GM19395 (cell line): Measurements from ENCODE around the gene FABP3.

ENCODE experiments used
- ATAC-seq: cut with Tn5 transposase; IDR thresholded peaks from one replicate; pipeline ENCODE4 v1.9.1; 2021; ENCODE audit warnings: mild to moderate bottlenecking, moderate library complexity; ENCODE audit not compliant: unreplicated experiment

The FABP3 gene

DNA sequence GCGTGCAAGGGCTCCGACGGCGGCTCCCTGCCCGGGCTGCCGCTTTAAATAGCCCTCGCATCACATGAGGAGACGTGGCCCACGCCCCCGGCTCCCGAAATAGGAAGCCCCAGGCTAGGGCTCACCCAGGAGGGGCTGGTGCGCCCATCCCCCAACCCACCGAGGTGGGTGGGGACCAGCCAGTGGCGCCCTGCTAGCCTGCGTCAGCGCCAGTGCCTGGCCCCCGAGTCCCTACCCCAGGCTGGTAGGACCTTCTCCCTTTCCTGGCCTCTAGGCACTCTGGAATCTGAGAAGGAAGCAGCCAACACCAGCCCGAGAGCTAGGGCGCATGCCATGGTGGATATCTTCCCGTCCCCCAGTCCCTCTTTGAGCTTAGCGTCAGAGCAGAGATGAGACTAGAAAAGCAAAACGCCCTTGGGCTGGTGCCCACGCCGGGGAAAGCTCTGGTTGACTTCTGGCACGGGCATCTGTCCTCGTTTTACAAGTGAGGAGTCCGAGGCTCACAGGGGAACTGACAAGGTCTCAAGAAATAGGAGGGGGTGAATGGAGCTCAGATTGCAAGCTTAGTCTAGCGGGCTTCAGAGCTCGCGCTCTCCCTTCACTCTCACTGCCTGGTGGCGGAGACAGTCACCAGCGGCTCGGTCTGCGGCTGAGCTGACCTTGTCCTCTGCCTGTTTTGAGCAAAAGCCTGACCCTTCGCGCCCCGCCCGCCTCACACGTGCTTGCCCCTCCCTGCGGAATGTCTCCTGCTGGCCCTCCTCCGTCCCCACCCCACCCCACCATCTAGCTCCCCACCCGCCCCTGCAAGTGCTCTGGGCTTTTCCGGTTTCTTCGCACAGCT, at the start of gene FABP3:
FABP3 (minus strand) TSS at position 21 of the 841 bp plus-strand sequence. CDS start 62 bp downstream, outside the sequence.
- ATAC-seq, result no peak

DNA sequence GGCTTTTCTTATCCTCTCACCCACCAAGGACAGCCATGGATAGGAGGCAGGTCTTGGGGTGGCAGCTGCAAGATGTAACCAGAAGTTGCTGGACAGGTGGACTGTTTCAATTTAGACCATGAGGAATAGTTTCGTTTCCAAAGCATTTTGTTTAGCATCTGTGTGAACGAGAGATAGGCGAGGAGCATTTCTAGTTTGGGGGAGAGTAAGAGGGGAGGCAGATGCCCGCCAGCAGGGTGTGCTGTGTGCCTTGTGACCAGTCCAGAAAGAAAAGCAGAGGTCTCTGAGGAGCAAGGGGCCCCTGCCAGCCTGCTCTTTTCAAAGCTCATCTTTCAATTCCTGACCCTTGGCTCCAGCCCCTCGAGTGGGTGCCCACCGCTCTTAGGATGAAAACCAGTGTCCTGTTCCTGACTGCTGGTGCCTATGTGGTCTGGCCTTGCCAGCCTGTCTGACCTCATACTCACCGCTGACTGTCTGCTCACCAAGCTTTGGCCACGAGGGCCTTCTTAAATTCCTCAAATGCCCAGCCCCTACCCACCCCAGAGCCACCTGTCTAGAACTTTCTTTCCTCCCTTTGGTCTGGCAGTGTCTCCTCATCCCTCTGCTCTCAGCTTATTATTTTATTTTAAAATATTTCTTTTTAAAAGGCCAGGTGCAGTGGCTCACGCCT, 48.6 kb upstream of the FABP3 start:
- ATAC-seq, result no peak

DNA sequence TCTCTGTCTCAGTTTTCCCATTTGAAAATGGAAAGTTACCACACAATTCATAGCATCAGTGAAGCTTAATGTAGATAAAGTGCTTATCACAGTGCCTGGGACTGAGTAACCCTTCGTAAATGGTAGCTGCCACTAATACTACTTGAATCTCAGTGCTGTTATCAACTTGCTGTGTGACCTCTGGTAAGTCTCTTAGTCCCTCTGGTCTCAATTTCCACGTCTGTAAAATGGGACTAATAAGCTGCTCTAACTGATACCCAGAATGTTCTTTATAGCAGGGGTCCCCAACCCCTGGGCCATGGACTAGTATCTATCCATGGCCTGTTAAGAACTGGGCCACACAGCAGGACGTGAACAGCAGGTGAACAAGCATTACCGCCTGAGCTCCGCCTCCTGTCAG, 47.8 kb upstream of the FABP3 start:
- ATAC-seq, result no peak

DNA sequence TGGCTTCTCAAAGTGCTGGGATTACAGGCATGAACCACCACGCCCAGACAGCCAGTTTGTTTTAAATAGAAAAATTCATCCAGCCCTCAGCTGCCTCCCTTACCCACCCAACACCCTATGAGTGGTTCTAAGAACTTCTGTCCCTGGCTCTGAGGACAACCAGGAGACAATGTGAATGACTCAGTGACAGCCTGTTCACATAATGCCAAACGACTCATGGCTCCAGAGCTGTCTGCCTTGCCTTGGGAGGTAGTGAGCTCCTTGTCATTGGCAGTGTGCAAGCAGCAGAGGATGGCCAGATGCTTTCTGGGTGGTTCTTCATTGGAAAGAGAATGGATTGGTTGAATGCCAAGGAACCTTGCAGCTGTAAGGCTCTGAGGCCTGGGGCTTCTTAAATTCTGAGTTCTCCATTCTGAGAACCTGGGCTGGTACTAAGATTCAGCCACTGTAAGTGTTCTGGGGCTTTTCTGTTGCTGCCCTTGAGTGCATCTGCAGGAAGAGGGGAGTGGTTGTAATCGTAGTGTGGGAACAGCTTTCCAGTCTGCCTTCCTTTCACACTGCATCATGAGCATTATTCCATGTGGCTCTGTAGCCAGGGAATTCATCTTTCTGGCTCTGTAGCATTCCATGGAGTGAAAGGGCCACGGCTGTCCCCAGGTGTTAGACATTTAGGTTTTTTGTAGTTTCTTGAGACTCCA, 45.9 kb upstream of the FABP3 start:
- ATAC-seq, result no peak

DNA sequence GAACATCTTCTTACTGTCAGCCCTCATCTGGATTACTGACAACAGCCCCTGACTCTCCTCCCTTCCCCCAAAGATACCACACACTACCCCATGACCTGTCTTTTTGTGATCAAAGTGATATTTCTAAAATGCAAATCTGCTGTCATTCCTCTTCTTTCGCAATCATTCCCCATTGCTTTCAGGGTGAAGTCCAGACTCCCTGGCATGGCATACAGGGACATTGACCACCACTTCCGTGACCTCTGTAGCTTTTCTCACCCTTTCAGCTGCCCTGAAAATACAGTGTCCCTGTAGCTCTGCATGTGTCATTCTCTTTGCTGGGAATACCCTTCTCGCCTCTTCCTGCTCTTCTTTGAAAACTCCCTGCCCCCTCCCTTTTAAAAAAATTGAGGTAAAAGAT, 44.3 kb upstream of the FABP3 start:
- ATAC-seq, result no peak

DNA sequence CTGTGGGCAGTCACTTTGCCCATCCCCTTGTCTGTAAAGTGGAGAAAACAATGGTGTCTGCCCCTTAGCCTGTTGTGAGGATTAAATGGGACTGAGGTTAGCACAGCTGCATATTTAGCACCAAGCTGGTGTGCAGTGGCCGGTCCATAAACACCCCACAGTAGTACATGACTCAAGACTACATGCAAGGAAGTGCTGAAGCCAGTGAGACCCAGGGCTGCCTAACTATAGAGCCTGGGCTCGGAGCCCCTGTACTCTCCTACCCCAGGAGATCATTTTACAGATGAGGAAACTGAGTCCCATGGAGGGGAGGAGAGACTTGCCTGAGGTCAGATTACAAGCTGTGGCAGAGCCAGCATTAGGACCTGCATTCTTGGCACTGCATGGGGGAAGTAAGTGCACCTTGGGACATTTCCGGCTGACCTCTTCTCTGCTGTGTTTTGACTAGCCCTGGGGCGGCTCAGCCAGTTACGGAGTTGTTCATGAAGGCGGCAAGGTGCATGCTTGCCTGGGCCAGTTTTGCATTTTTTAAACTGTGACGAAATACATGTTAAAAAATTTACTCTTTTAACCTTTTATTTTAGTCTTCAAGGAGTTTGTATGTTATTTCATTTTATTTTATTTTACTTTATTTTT, 43.3 kb upstream of the FABP3 start:
- no peak for ATAC-seq

DNA sequence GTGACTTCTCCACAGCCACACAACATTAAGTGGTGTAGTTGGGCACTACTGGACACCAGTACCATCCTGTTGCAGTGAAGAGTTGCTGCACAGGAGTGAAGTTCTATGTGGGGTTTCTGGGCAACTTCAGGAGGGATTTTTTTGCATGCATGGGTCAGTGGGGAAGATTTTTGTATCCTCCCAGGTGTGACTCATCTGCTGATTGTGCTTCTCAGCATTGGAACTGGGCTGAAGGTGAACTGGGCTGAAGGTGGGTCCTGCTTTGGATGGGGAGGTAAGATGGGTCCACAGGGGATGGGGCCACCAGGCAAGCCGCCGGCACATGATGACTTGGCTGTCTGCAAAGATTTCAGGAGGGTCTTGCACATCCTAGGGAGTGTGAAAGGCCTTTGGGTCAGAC, 42.8 kb upstream of the FABP3 start:
- no peak for ATAC-seq

DNA sequence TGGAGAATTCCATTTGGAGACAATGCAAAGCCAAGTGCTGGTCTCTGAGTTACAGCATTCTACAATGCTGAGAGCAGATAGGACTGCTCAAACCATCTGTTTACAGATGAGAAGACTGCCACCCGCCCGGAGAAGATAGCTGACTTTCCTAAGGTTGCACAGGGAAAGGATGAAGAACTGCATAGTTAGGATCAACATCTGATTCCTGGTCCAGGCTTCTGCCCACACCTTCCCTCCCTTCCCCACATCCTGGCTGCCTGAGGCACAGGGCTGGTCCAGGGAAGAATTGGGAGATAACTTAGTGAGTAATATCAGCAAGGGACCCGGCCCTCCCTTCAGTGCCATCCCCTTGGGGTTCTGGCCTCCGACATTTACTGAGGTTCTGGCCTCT, 42.1 kb upstream of the FABP3 start:
- no peak for ATAC-seq

DNA sequence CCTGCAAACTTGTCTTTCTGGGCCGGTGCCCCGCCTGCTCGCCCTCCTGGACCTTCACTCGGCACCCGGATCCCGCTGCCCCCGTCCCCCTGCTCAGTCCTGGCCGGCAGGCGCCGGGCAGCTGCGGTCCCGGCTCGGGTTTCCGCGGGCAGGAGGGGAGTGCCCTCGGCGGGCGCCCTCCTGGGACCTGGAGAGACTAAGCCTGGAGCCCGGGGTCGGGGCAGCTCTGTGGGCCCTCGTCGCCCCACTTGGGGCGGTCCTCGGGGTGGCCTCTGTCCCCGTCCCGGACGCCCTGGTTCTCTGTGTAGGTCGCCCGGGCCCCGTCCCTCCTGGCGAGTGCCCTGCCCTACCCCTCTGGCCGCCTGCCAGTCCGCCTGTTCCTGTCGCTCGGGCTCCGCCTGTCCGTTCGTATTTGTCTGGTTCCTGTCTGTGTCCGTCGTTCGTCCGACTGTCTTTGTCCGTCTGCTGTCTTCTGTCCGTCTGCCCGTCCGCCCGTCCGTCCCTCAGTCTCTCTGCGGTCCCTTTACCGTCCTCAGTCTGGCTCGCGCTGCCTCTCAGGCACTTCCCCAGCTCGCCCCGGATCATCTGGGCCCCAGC, 40.6 kb upstream of the FABP3 start:
- no peak for ATAC-seq

DNA sequence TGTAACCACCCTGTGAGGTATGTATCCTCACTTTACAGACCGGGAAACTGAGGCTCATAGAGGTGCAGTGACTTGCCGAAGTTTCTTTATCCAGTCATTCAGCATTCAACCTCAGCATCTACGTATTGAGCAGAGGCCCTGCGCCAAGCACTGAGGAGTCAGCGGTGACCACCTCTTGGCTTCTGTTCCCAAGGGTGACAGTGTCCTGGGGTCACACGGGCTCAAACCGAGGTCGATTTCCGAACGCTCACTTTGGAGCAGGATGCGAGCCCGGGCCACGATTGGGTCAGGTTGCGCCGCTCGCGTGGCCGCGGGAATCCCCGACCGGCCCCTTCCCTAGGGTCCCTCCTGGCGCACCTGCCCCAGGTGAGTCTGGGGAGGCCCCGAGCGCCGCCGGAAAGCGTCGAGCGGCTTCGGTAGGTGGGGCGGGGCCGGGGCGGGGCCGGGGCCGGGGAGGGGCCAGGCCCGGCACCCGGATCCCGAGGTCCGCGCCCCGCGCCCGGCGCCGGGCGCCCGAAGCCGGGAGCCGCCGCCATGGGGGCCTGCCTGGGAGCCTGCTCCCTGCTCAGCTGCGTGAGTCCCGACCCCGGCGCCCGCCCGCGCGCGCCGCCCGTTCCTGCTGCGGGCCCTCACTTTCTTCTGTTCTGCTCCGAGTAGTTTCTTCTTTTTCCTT, 40.0 kb upstream of the FABP3 start, which contains the start of gene SERINC2:
SERINC2 (plus strand) TSS at position 482 of the 673 bp plus-strand sequence; CDS start at position 535, 53 bp downstream.
- ATAC-seq, result no peak

DNA sequence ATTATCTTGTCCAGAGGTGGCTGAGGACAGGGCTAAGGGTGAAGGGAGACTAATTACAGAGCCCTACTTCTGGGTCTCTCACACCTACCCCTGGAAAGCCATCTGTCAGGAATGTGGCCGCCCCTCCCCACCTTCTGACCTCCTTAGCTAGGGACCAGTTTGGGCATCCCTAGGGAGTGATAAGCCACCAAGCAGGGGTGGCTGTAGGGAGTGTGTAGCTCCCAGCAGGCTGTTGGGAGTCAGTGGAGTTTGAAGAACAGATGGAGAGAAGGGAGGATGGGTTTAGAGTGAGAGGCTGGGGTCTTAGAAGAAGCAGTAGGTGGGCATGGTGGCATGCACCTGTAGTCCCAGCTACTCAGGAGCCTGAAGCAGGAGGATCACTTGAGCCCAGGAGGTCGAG, 39.3 kb upstream of the FABP3 start:
- no peak for ATAC-seq

DNA sequence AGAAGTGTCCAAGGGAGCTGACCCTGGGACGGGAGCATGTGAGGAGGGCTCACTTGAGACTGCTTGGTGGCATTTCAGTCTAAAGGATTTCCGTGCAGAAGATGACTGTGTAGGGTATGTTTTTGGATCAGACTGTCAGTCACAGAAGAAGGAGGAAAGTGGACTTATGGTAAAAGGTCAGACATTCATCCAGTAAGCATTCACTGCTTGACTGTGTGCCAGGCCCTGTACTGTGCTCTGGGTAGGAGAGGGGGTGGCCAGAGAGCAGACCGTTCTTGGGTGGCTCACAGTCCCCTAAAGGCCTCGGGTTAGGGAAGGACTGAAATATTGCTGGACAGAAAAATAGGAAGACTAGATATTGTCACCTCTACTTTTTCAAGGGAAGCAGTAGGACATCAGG, 38.0 kb upstream of the FABP3 start:
- no peak for ATAC-seq

DNA sequence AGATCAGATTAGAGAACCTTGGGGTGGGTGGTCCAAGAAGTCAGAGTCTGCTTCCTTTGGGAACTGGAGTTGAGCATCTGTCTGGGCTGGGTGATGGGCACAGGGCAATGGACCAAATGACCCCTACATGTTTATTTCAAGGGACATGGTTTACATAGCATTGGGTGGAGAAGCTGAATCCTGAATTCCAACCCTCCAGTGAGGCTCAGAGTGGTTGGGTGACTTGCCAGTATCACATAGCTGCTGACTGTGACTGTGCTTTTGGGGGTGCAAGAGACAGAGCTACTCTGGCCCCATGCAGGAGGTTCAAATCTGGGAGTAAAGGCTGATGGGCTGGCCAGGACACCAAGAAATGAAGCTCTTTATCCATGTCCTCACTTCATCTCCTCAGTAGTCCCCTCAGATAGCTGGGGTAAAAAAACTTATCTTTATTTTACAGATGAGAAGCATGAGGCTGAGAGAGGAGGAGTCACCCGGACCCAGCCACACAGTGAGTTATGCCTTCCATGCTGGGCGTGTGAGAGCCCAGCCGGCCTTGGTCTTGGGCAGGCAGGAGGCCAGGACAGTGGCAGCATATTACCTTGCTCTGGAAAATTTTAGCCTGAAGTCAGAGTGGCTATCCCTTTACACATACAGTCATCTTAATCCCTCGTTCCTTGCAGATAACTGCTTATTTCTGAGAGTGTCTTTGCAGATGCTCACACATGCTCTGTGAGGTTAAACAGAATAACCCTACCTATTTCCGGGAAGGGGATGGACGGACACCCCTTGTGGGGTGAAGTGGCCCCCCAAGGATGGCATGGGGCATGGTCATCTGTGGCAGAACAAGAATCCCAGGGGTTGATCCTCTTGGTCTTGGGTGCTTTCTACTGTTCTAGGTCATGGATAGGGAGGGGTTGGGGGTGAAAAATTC, 37.3 kb upstream of the FABP3 start:
- ATAC-seq, result no peak

DNA sequence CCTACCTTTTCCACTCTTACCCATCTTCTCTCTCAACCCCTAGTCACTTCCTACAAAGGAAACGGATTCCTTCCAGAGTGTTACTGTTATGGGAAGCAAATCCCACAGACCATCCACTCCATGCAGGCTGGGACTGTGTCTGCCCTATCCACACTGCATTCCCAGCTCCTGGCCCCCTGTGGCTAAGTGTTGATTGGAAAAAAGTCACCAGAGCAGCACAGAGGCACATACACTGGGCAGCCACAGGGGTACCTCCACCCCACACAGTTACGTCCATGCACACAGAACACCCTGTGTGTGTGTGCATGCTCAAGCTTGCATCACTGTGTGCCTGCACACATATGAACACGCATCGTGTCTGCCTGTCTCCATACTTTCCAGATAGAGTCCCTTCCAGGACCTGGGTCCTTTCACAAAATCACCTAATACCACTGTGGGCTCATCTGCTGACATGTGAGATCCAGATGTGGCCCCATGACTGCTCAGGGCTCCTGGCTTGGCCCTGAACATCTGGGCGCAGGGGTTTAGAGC, 36.0 kb upstream of the FABP3 start:
- ATAC-seq, result no peak

DNA sequence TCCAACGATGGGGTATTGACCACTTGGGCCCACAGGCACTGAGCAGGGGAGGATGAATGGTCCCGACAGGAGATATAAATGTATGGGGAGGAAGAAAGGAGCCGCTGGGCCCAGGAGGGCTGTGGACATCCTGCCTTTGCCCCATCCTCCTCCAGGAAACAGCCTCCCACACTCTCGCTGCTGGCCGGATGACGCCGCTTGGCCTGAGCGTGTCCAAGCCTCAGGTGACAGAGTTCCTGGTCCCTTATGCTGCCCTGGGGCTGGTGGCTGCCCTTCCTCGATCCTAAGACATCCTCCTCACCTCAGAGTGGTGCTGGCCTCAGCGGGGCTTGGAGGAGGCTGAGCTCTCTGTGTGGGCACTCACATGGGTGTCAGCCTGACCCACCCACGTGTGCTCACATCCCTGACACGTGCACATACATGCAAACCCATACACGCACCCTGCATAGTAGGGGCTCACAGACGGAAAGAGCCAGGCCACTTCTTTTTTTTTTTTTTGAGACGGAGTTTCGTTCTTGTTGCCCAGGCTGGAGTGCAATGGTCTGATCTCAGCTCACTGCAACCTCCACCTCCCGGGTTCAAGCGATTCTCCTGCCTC, 34.3 kb upstream of the FABP3 start:
- ATAC-seq, result no peak

DNA sequence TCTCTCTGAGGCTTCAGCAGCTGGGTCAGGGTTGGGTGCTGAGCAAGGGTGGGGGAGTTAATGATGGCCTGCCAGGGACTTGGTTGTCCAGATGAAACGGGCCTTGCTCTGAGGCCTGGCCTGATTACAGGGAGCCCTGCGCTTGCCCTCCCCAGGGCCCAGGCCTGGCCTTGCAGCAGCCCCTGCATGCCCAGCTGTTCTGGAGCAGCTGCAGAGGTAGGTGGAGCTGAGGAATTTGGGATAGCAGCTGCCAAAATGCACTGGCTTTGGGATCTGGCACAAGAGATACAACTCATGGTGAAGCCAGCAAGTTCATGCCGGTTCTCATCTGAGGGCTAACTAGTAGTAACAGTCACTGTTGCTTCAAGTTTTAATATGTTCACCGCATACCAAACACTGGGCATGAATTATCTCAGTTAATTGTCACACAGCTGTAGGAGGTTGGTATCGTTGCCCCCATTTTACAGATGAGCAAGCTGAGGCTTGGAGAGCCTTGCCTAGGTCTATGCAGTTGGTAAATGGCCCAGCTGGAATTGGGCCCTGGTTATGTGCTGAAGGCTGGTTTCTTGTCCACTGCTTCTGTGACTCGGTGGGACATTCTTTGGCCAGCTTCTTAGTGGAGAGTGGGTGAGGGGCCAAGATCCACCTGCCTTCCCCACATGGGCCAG, 32.8 kb upstream of the FABP3 start:
- no peak for ATAC-seq

DNA sequence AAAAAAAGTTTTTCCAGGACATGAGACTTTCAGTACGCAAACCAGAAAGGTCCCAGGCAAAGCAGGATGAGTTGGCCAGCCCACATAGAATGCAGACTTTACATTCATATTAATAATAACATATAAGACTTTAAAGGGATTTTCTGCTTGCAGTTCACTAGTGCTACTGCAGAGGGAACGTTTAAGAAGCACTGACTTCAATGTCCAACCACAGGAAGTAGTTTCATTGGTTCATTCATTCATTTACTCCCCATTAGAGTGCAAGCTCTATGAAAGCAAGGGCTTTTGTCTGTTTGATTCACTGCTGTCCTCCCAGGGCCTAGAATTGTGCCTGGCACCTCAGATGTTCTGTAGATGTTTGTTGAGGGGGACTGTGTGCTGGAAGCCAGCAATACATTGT, 28.4 kb upstream of the FABP3 start:
- no peak for ATAC-seq

DNA sequence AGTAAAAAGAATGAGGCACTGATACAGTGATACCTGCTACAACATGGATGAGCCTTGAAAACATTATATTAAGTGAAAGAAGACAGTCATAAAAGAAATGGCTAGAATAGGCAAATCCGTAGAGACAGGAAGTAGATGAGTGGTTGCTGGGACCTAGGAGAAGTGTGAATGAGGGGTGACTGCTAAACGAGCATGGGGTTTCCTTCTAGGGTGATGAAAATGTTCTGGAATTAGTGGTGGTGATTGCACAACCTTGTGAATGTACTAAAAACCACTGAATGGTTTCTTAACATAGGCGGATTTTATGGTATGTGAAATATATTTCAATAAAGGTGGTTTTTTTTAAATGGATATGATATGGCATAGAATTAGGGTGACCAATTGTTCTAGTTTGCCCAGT, 27.5 kb upstream of the FABP3 start:
- ATAC-seq, result no peak
